SJCRH30 (cell line): ENCODE data around the gene CACTIN. TPM values are rescaled to one million over a fixed set of nuclear protein-coding genes. Genes with fewer than 3 reads are reported as not detected.
"Not testable (repeated sequence)": the region's sequence is repeated elsewhere in the genome, so short reads cannot be mapped to it uniquely, and the experiment has no call there.

Experiments used
- DNase-seq, 2 experiments: peaks; one replicate each; pipeline ENCODE4 v3.0.0-alpha.2; 2015 to 2020
- H3K27ac ChIP-seq: fragments of 250-450 bp; sonication (Bioruptor Pico); 2 replicates; pipeline ENCODE4 v1.5.1; 2020; ENCODE audit warnings: mild to moderate bottlenecking, moderate library complexity
- H3K27me3 ChIP-seq: fragments of 250-450 bp; sonication (Bioruptor Pico); 2 replicates; pipeline ENCODE4 v1.5.1; 2020; ENCODE audit warnings: mild to moderate bottlenecking, moderate library complexity
- H3K36me3 ChIP-seq: fragments of 250-450 bp; sonication (Bioruptor Pico); 2 replicates; pipeline ENCODE4 v1.5.1; 2020; ENCODE audit warnings: mild to moderate bottlenecking, moderate library complexity
- H3K4me1 ChIP-seq: fragments of 250-450 bp; sonication (Bioruptor Pico); 2 replicates; pipeline ENCODE4 v1.5.1; 2020; ENCODE audit warnings: mild to moderate bottlenecking, moderate library complexity
- H3K4me3 ChIP-seq: fragments of 250-450 bp; sonication (Bioruptor Pico); 2 replicates; pipeline ENCODE4 v1.5.1; 2020; ENCODE audit warnings: mild to moderate bottlenecking, moderate library complexity
- H3K9me3 ChIP-seq: fragments of 250-450 bp; sonication (Bioruptor Pico); replicated peaks from 2 replicates; pipeline ENCODE4 v1.5.1; 2020; ENCODE audit warnings: mild to moderate bottlenecking, moderate library complexity
- total RNA-seq: library from RNA; depleted of rRNA; stranded (reverse); fragments of >200 nt; shearing (Covaris generic); gene quantifications from 2 replicates; pipeline ENCODE4 v1.2.3, GENCODE V29; 2014

Gene CACTIN
- total RNA-seq, 1 experiment from 2014 or later = 21.4 TPM

- DNase-seq = no peak
- H3K4me1 ChIP-seq = peaks cover 13% of the 10 kb centered on the region
- H3K27ac ChIP-seq = no peak overlapping the region
These were observed 40.5 kb upstream of the CACTIN start for GRCh38 chr19:3667037-3667638.

GRCh38 chr19:3666545-3666856 is 39.9 kb upstream of the CACTIN start:
- H3K4me3 ChIP-seq, H3K36me3 ChIP-seq, H3K27me3 ChIP-seq, H3K9me3 ChIP-seq, H3K27ac ChIP-seq, DNase-seq: not testable (repeated sequence)
- H3K4me1 ChIP-seq = peaks cover 12% of the 10 kb centered on the region

More at GRCh38 chr19:3667037-3667638, 40.5 kb upstream of the CACTIN start:
- Histone ChIP-seq H3K9me3 (no peaks in the 10 kb centered on the region), H3K36me3 (no peaks in the 10 kb centered on the region), H3K27me3 (no peaks in the 10 kb centered on the region), H3K4me3 (no peak overlapping the region)

GRCh38 chr19:3665681-3666544 is 39.3 kb upstream of the CACTIN start:
- H3K27me3 ChIP-seq = no peaks in the 10 kb centered on the region
- H3K4me3 ChIP-seq = no peak overlapping the region
- H3K27ac ChIP-seq = no peak overlapping the region
- peak; percentile 46 to 65 for DNase-seq
- H3K9me3 ChIP-seq = no peaks in the 10 kb centered on the region
- peaks cover 6% of the 10 kb centered on the region for H3K36me3 ChIP-seq
- peaks cover 9% of the 10 kb centered on the region for H3K4me1 ChIP-seq

DNA sequence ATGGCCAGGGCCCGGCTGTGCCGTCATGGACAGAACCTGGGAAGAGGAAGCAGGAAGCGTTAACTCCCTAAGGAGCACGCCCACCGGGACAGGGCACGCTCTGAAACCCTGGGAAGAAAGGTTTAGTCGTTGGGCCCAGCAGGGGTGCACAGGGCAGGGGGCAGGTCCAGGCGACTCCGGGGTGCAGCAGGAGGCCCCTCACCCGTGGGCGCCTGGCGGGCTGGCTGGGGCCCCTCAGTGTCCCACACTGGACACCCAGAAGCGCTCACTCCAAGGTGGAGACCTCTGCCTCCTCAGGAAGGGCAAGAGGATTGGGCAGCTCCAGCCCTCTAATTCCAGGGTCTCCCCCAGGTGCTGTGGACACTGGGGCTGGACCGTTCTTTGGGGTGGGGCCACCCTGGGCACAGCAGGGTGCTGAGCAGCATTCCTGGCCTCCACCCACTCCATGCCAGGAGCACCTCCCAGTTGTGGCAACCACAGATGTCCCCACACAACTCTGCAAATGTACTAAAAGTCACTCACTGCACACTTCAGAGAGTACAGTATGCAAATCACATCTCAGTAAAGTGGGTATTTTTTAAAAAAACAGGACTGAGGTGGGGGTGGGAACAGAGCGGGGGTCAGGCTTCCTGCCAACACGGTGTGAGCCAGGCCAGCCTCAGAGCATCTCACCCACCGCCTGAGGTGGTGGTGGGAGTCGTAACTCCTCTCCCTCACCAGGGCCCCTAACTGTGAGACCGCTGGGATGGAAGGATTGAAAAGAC is 38.5 kb upstream of the CACTIN start:
- H3K36me3 ChIP-seq = peaks cover 6% of the 10 kb centered on the region
- no peak overlapping the region for H3K27ac ChIP-seq
- H3K27me3 ChIP-seq = no peaks in the 10 kb centered on the region
- peaks cover 8% of the 10 kb centered on the region for H3K4me1 ChIP-seq
- no peak for DNase-seq
- H3K9me3 ChIP-seq = no peaks in the 10 kb centered on the region
- H3K4me3 ChIP-seq = no peak overlapping the region

DNA sequence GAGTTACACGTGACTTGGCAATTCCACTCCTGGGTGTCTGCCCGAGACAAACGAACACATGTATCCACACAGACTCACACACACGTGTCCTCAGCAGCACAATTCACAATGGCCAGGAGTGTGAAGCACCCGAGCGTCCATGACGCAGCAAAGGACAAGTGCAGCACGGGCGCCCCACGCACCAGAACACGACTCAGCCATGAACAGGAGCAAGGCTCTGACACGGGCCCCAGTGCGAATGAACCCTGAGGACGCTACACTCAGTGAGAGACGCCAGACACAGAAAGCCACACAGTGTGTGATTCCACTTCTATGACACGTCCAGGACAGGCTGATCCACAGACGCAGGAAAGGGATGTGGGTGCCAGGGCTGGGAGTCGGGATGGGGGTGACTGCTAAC is 37.2 kb upstream of the CACTIN start:
- Histone ChIP-seq H3K4me1 (peaks cover 8% of the 10 kb centered on the region; the same call in 1 of the 2 replicates), H3K27ac (no peak overlapping the region), H3K9me3 (no peaks in the 10 kb centered on the region), H3K27me3 (no peaks in the 10 kb centered on the region), H3K36me3 (peaks cover 6% of the 10 kb centered on the region), H3K4me3 (no peak overlapping the region)
- DNase-seq = no peak

DNA sequence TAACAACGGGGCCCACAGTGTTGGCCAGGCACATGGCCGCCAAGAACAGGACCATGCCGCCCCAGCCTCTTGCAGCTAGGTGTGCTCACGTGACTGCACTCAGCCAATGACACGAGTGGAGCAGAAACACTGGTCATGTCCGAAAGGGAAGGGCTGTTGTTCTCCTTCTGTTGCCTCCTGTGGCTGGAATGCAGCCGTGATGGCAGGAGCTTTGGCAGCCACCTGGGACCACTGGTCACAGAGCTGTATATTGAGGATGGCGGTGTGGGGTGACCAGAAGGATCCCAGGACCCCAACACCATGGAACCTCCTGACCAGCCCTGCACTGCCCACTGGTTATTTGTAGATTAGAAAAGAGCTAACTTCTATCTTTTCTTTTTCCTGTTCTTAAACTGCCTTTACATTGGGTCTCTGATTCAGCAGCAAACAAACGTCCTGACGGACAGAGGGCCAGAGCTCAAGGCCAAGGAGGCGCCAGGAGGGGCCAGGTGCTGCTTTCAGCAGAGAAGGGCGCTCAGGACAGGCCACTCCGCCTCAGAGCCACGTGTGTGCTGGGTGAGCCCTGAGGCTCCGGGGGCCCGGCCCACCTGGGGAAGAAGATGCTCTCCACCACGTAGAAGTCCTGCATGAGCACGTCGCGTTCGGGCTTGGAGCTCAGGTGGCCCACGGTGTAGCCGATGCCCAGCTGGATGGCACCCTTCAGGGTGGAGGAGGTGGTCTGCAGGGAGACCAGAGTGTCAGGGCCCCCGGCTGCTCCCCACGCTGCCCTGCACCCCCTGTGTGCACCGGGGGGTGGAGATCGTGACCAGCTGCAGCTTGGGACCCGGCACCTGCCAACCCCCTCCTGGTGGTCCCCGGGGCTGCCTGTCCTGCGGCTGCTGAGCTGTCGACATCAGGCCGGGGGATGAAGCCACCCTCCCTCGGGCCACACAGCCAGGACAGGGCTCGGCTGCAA is 35.0 kb upstream of the CACTIN start:
- no peaks in the 10 kb centered on the region for H3K9me3 ChIP-seq
- no peak overlapping the region for H3K4me3 ChIP-seq
- no peaks in the 10 kb centered on the region for H3K27me3 ChIP-seq
- H3K4me1 ChIP-seq = peaks cover 10% of the 10 kb centered on the region; the same call in 1 of the 2 replicates
- no peak for DNase-seq
- peaks cover 11% of the 10 kb centered on the region for H3K36me3 ChIP-seq
- H3K27ac ChIP-seq = peak overlapping the region; percentile 59; the same call in 1 of the 2 replicates

GRCh38 chr19:3660493-3661219 is 34.1 kb upstream of the CACTIN start:
- DNase-seq = peak; percentile 66 to 76
- no peaks in the 10 kb centered on the region for H3K27me3 ChIP-seq
- no peaks in the 10 kb centered on the region for H3K9me3 ChIP-seq
- H3K27ac ChIP-seq = peak overlapping the region; percentile 59
- peaks cover 16% of the 10 kb centered on the region; the same call in 1 of the 2 replicates for H3K4me1 ChIP-seq
- peaks cover 11% of the 10 kb centered on the region for H3K36me3 ChIP-seq
- no peak overlapping the region for H3K4me3 ChIP-seq

- H3K36me3 ChIP-seq = peaks cover 11% of the 10 kb centered on the region
- H3K4me3 ChIP-seq = no peak overlapping the region
- no peak for DNase-seq
- H3K27ac ChIP-seq = no peak overlapping the region
- no peaks in the 10 kb centered on the region for H3K27me3 ChIP-seq
- H3K9me3 ChIP-seq = no peaks in the 10 kb centered on the region
- H3K4me1 ChIP-seq = peaks cover 22% of the 10 kb centered on the region
These were observed 33.1 kb upstream of the CACTIN start for GRCh38 chr19:3659746-3660112.

DNA sequence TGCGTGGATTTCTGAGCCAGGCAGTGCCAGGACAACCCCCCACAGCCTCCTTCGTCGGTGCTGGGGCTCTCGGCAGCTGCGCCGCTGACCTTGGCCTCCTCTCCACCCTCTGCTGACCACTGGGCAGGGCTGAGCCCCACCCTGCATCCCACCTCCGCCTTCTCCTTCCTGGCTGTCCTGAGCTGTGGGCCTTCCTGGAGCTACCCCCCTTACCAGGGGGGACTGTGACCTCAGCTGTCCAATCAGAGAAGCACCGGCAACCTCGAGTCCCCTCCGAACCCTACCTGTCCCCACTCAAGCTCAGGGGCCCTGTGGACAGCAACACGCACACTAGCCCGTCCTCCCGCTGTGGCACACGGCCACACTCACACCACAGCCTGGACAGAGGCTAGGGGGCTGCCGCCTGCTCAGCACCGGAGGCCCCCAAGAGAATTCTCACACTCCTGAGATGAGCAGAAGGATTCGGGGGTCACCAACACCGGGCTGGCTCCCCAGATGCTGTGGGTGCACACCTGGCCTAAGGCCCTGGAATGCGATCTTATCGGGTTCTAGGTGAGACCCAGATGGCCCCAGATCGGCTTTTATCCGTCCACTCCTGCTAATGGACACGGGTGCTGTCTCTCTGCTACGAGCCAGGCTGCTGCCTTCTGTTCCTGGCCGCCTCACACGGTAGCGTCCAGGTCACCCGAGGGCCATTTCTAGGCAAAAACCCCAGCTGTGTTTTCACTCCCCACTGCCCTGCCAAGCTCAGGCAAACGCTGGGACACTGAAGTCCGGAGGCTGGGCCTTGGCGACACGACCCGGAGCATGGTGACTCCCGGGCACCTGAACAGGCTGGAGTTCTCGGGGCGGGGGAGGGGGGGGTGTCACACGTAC is 32.5 kb upstream of the CACTIN start:
- Histone ChIP-seq H3K27me3 (no peaks in the 10 kb centered on the region), H3K27ac (no peak overlapping the region), H3K4me3 (no peak overlapping the region), H3K9me3 (no peaks in the 10 kb centered on the region), H3K36me3 (peaks cover 11% of the 10 kb centered on the region), H3K4me1 (peaks cover 22% of the 10 kb centered on the region)
- no peak for DNase-seq

GRCh38 chr19:3658004-3658869 is 31.6 kb upstream of the CACTIN start:
- no peak for DNase-seq
- peaks cover 22% of the 10 kb centered on the region for H3K4me1 ChIP-seq
- no peaks in the 10 kb centered on the region for H3K9me3 ChIP-seq
- H3K27me3 ChIP-seq = no peaks in the 10 kb centered on the region
- no peak overlapping the region for H3K4me3 ChIP-seq
- H3K36me3 ChIP-seq = peaks cover 11% of the 10 kb centered on the region
- no peak overlapping the region for H3K27ac ChIP-seq

DNA sequence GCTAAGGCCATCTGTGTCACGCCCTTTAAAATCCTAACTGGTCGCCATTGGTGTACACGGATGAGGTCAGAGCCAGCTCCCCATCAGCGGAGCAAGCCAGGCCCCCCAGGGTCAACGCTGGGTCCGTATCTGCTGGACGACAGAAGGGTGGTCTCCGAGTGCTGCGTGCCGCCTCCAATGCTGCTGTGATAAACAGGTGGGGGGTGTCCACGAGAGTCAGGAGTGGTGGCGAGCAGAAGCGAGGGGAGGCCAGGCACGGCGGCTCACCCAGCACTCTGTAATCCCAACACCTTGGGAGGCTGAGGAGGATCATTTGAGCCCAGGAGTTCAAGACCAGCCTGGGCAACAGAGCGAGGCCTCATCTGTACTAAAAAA is 30.8 kb upstream of the CACTIN start:
- H3K27me3 ChIP-seq = no peaks in the 10 kb centered on the region
- no peaks in the 10 kb centered on the region for H3K9me3 ChIP-seq
- no peak overlapping the region for H3K27ac ChIP-seq
- peaks cover 22% of the 10 kb centered on the region for H3K4me1 ChIP-seq
- DNase-seq = no peak
- H3K36me3 ChIP-seq = peaks cover 11% of the 10 kb centered on the region
- H3K4me3 ChIP-seq = no peak overlapping the region

- no peaks in the 10 kb centered on the region for H3K27me3 ChIP-seq
- peaks cover 22% of the 10 kb centered on the region for H3K4me1 ChIP-seq
- no peaks in the 10 kb centered on the region for H3K9me3 ChIP-seq
- H3K4me3 ChIP-seq = no peak overlapping the region
- peaks cover 11% of the 10 kb centered on the region for H3K36me3 ChIP-seq
- no peak overlapping the region; the same call in 1 of the 2 replicates for H3K27ac ChIP-seq
- no peak for DNase-seq
These were observed 30.3 kb upstream of the CACTIN start for GRCh38 chr19:3656747-3657394.
